ENCODE results near the gene CACNA2D2. TPM values are rescaled to one million over a fixed set of nuclear protein-coding genes. Genes with fewer than 3 reads are reported as not detected.

Gene CACNA2D2
- total RNA-seq, 1 donor from 2014 or later, result 4.3 TPM

DNA sequence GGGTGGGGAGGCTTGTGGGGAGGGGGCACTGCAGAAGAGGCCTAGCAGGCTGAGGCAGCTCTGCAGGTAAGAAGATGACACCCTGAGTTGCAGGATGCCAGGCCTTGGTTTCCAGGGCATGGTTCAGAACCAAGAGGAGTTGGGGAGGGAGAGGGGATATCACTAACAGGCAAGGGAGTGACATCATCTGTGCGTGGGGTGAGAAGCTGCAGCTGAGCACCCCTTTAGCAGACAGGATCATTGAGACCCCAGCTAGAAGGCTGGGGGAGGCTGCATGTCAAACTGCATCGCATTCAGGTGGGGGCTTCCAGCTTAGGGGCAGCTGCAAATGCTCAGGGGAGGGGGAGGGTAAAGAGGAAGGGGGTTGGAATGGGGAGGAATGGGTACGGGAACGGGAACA is 23.0 kb downstream of the CACNA2D2 start:
- no peaks in the 10 kb centered on the region for H3K4me1 ChIP-seq
- no peaks in the 10 kb centered on the region for H3F3A ChIP-seq (ENCODE audit: low read depth)
- H3K36me3 ChIP-seq, result no peaks in the 10 kb centered on the region
- peaks cover 58% of the 10 kb centered on the region for H3K4me1 Mint-ChIP-seq
- no peak overlapping the region for H3K4me2 ChIP-seq
- peaks cover 31% of the 10 kb centered on the region for H4K20me1 ChIP-seq (ENCODE audit: low read depth)
- no peak overlapping the region for H3K27ac Mint-ChIP-seq
- TF ChIP-seq, protein P1, sequence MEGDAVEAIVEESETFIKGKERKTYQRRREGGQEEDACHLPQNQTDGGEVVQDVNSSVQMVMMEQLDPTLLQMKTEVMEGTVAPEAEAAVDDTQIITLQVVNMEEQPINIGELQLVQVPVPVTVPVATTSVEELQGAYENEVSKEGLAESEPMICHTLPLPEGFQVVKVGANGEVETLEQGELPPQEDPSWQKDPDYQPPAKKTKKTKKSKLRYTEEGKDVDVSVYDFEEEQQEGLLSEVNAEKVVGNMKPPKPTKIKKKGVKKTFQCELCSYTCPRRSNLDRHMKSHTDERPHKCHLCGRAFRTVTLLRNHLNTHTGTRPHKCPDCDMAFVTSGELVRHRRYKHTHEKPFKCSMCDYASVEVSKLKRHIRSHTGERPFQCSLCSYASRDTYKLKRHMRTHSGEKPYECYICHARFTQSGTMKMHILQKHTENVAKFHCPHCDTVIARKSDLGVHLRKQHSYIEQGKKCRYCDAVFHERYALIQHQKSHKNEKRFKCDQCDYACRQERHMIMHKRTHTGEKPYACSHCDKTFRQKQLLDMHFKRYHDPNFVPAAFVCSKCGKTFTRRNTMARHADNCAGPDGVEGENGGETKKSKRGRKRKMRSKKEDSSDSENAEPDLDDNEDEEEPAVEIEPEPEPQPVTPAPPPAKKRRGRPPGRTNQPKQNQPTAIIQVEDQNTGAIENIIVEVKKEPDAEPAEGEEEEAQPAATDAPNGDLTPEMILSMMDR (IDR thresholded peaks at IDR 0.05), result no peak
- no peak for TF ChIP-seq EZH2 (IDR thresholded peaks at IDR 0.05)
- TF ChIP-seq EZH2phosphoT487 (IDR thresholded peaks at IDR 0.05), result no peak
- no peaks in the 10 kb centered on the region for H3K27me3 ChIP-seq
- no peak for DNase-seq (ENCODE audit: low spot score)
- no peak overlapping the region for H3K4me3 Mint-ChIP-seq
- H2AFZ ChIP-seq (replicated peaks), result no peak overlapping the region
- no peaks in the 10 kb centered on the region for H3K9me3 Mint-ChIP-seq
- H3K79me2 ChIP-seq (ENCODE audit: low read depth), result no peaks in the 10 kb centered on the region
- no peaks in the 10 kb centered on the region for H3K9me3 ChIP-seq (ENCODE audit: low read depth)
- H3K27me3 Mint-ChIP-seq (ENCODE audit: insufficient read depth, low read depth), result peaks cover 6% of the 10 kb centered on the region
- no peak overlapping the region for H3K27ac ChIP-seq
- H3K36me3 Mint-ChIP-seq, result no peaks in the 10 kb centered on the region
- H3K4me3 ChIP-seq, result no peak overlapping the region
- no peak overlapping the region for H3K9ac ChIP-seq

DNA sequence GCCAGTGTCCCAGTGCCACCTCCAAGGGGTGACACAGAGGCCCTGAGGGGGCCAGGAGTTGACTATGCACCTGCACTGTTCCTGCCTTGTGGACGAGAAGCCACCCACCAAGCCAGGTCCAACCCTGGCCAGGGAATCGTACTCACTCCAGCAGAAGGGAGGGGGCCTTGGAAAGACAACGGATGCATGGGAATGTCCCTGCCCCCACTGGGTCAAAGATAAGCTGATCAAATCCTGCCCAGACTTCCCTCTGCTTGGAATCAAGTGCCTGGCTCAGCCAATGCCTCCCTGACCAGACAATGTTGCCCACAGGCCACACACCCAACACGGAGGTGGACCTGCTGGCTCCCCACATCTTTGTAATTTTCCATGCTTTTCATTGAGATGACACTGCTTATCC is 23.9 kb downstream of the CACNA2D2 start:
- Histone ChIP-seq H3K9ac (no peak overlapping the region), H2AFZ (replicated peaks) (no peak overlapping the region), H3K27me3 (no peaks in the 10 kb centered on the region), H3K4me1 (no peaks in the 10 kb centered on the region), H3K27ac (no peak overlapping the region), H3K4me2 (no peak overlapping the region), H3K79me2 (ENCODE audit: low read depth) (no peaks in the 10 kb centered on the region), H3K36me3 (no peaks in the 10 kb centered on the region), H4K20me1 (ENCODE audit: low read depth) (peaks cover 31% of the 10 kb centered on the region), H3F3A (ENCODE audit: low read depth) (no peaks in the 10 kb centered on the region), H3K9me3 (ENCODE audit: low read depth) (no peaks in the 10 kb centered on the region), H3K4me3 (no peak overlapping the region)
- Mint-ChIP-seq H3K27me3 (ENCODE audit: insufficient read depth, low read depth) (peaks cover 7% of the 10 kb centered on the region), H3K4me3 (no peak overlapping the region), H3K27ac (no peak overlapping the region), H3K36me3 (no peaks in the 10 kb centered on the region), H3K9me3 (no peaks in the 10 kb centered on the region), H3K4me1 (peaks cover 55% of the 10 kb centered on the region)
- TF ChIP-seq, protein P1 (IDR thresholded peaks at IDR 0.05), result no peak
- TF ChIP-seq EZH2 (IDR thresholded peaks at IDR 0.05), result no peak
- TF ChIP-seq EZH2phosphoT487 (IDR thresholded peaks at IDR 0.05), result no peak
- DNase-seq (ENCODE audit: low spot score), result no peak

DNA sequence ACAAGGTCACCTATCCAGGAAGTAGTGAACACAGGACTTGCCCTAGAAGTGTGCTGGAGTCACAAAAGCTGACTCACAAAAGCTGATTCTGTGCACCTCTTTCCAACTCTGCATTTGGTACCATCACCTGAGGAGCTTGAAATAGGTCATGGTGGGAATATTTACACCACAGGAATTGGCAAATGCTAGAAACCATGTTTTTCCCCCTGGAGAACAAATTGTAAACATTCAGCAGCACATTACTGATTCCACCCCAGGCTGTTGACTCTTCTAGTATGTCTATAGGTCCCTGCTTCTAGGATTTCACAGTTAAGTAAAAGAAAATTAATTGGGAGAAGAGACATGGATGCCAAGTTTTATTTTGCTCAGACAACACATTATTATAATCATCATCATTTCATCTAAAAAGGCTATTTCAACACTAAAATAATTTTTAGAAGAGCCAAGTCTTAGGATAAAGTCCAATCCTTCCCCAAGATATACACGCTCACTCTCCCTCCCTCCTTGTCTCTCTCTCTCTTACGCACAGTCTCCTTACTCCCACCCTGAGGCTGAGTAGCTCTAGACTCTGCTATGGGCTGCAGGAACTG is 24.7 kb downstream of the CACNA2D2 start:
- Histone ChIP-seq H3K36me3 (no peaks in the 10 kb centered on the region), H3K4me3 (no peak overlapping the region), H3F3A (ENCODE audit: low read depth) (no peaks in the 10 kb centered on the region), H3K9ac (no peak overlapping the region), H3K27me3 (no peaks in the 10 kb centered on the region), H3K4me2 (no peak overlapping the region), H3K79me2 (ENCODE audit: low read depth) (no peaks in the 10 kb centered on the region), H3K4me1 (no peaks in the 10 kb centered on the region), H3K27ac (no peak overlapping the region), H3K9me3 (ENCODE audit: low read depth) (no peaks in the 10 kb centered on the region), H2AFZ (replicated peaks) (no peak overlapping the region), H4K20me1 (ENCODE audit: low read depth) (peaks cover 24% of the 10 kb centered on the region)
- no peak overlapping the region for H3K4me3 Mint-ChIP-seq
- peaks cover 52% of the 10 kb centered on the region for H3K4me1 Mint-ChIP-seq
- peaks cover 2% of the 10 kb centered on the region for H3K27me3 Mint-ChIP-seq (ENCODE audit: insufficient read depth, low read depth)
- H3K9me3 Mint-ChIP-seq, result no peaks in the 10 kb centered on the region
- no peak overlapping the region for H3K27ac Mint-ChIP-seq
- H3K36me3 Mint-ChIP-seq, result no peaks in the 10 kb centered on the region
- no peak for DNase-seq (ENCODE audit: low spot score)
- TF ChIP-seq EZH2phosphoT487 (IDR thresholded peaks at IDR 0.05), result no peak
- TF ChIP-seq, protein P1 (IDR thresholded peaks at IDR 0.05), result no peak
- no peak for TF ChIP-seq EZH2 (IDR thresholded peaks at IDR 0.05)

Measured in neural progenitor cell (in vitro differentiated cells).